Esophagus (tissue), 2 donors: ENCODE results near the gene DCAF4. TPM values are rescaled to one million over a fixed set of nuclear protein-coding genes. Genes with fewer than 3 reads are reported as not detected.

Experiments used
- H3K27ac ChIP-seq, 2 donors: one replicate each; pipeline ENCODE4 v1.5.1; 2013; ENCODE audit warnings: low read depth in 2 of 2, mild to moderate bottlenecking in 2 of 2, inconsistent platforms in 1 of 2, low read length in 1 of 2, moderate library complexity in 1 of 2
- H3K27me3 ChIP-seq, 2 donors: one replicate each; pipeline ENCODE4 v1.6.1; 2013; ENCODE audit warnings: low read length in 2 of 2, control low read depth in 1 of 2, mild to moderate bottlenecking in 1 of 2; ENCODE audit not compliant: insufficient read depth in 2 of 2, control insufficient read depth in 1 of 2
- H3K36me3 ChIP-seq, 2 donors: one replicate each; pipeline ENCODE4 v1.6.1; 2013; ENCODE audit warnings: low read length in 1 of 2; ENCODE audit not compliant: control insufficient read depth in 2 of 2, insufficient read depth in 2 of 2
- H3K4me1 ChIP-seq, 2 donors: one replicate each; pipeline ENCODE4 v1.6.1; 2013; ENCODE audit warnings: low read length in 1 of 2; ENCODE audit not compliant: control insufficient read depth in 2 of 2, insufficient read depth in 2 of 2
- H3K4me3 ChIP-seq, 2 donors: one replicate each; pipeline ENCODE4 v1.5.1; 2013; ENCODE audit warnings: low read length in 2 of 2, mild to moderate bottlenecking in 2 of 2, low read depth in 1 of 2, moderate library complexity in 1 of 2
- H3K9me3 ChIP-seq, 2 donors: one replicate each; pipeline ENCODE4 v1.6.1; 2013; ENCODE audit warnings: mild to moderate bottlenecking in 2 of 2, low read depth in 1 of 2, low read length in 1 of 2, moderate library complexity in 1 of 2; ENCODE audit not compliant: control insufficient read depth in 2 of 2, insufficient read depth in 1 of 2
- WGBS, 2 donors: extraction: QIAGEN DNeasy Blood & Tissue Kit; methylation state at CpG; one replicate each; pipeline ENCODE4 v1.1.7; 2013; 5-methylcytosine and 5-hydroxymethylcytosine counted together
- polyA plus RNA-seq, 2 donors: library from polyadenylated mRNA; stranded (reverse); fragments of 200-250 nt; gene quantifications; one replicate each; pipeline ENCODE4 v1.2.3, GENCODE V29; 2013
- donor health status: healthy with polysubstance abuse.
- donor health status: Bipolar disorder and iron deficiency.

DCAF4 gene
- polyA plus RNA-seq, 2 donors, result 5.6 to 7.5 TPM

- no peaks in the 10 kb centered on the region for H3K4me1 ChIP-seq
- peaks cover 18 to 50% of the 10 kb centered on the region in 2 donors for H3K36me3 ChIP-seq
- 92 to 93% methylated on average over 12 of the region's 12 CpGs for WGBS, 2 donors
- H3K27me3 ChIP-seq, result no peaks in the 10 kb centered on the region
- no peak overlapping the region for H3K4me3 ChIP-seq
- no peaks in the 10 kb centered on the region for H3K9me3 ChIP-seq
- no peak overlapping the region for H3K27ac ChIP-seq
Observed at GRCh38 chr14:72974661-72975060, 48.4 kb downstream of the DCAF4 start.

DNA sequence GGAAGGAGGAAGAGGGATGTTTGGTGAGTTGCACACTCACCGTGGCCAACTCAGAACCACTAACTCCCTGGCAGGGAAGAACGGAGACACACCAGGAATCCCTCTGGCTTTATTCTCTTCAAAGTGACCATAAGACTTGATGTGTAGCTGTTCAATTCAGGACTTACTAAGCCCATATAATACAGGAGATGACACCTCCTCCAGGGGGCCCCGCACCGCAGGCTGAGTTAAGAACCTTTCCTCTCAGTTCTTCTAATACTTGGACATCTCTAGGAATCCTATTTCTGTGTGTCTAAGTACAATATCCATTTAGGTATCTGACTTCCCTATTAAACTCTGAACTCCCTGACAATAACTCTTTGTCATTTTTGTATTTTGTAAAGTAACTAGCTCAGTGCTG is 49.5 kb downstream of the DCAF4 start:
- Histone ChIP-seq H3K4me3 (no peak overlapping the region), H3K36me3 (peaks cover 18 to 43% of the 10 kb centered on the region in 2 donors), H3K9me3 (no peaks in the 10 kb centered on the region), H3K27me3 (no peaks in the 10 kb centered on the region), H3K27ac (no peak overlapping the region), H3K4me1 (no peaks in the 10 kb centered on the region)
- 91 to 94% methylated on average over 4 of the region's 4 CpGs for WGBS, 2 donors

- WGBS, 2 donors, result 90% methylated on average over 9 of the region's 9 CpGs
- no peak overlapping the region for H3K4me3 ChIP-seq
- H3K9me3 ChIP-seq, result no peaks in the 10 kb centered on the region
- H3K36me3 ChIP-seq, result peaks cover 14 to 36% of the 10 kb centered on the region in 2 donors
- no peaks in the 10 kb centered on the region for H3K4me1 ChIP-seq
- H3K27me3 ChIP-seq, result no peaks in the 10 kb centered on the region
- H3K27ac ChIP-seq, result no peak overlapping the region
Observed at GRCh38 chr14:72978856-72979255, 52.6 kb downstream of the DCAF4 start.

DNA sequence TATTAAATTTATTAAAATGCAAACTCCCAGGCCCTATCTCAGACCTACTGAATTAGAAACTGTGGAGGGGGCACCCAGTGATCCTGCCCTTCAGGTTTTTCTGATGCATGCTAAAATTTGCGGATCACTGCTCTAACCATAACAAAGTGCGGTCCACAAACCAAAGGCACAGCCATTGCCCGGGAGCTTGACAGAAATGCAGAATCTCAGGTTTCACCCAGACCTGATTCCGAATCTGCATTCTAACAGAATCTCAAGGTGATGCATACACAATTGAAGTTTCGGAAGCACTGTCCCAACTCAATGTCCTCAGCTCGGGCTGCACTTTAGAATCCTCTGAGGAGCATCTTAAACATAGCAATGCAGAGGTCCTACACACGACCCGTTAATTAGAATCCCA is 54.6 kb downstream of the DCAF4 start:
- Histone ChIP-seq H3K4me3 (no peak overlapping the region), H3K36me3 (peaks cover 0 to 19% of the 10 kb centered on the region in 2 donors), H3K27ac (no peak overlapping the region), H3K4me1 (no peaks in the 10 kb centered on the region), H3K27me3 (no peaks in the 10 kb centered on the region), H3K9me3 (no peaks in the 10 kb centered on the region)
- WGBS, 2 donors, result 83 to 87% methylated on average over 8 of the region's 8 CpGs

GRCh38 chr14:72982146-72982708 is 56.0 kb downstream of the DCAF4 start:
- Histone ChIP-seq H3K27ac (no peak overlapping the region), H3K36me3 (peaks cover 3 to 25% of the 10 kb centered on the region in 2 donors), H3K4me3 (no peak overlapping the region), H3K9me3 (no peaks in the 10 kb centered on the region), H3K27me3 (no peaks in the 10 kb centered on the region), H3K4me1 (no peaks in the 10 kb centered on the region)
- 58 to 74% methylated on average over 3 of the region's 3 CpGs for WGBS, 2 donors

- Histone ChIP-seq H3K9me3 (no peaks in the 10 kb centered on the region), H3K4me3 (no peak overlapping the region), H3K36me3 (peaks cover 3 to 14% of the 10 kb centered on the region in 2 donors), H3K27ac (no peak overlapping the region), H3K4me1 (no peaks in the 10 kb centered on the region), H3K27me3 (no peaks in the 10 kb centered on the region)
- 58 to 64% methylated on average over 3 of the region's 3 CpGs for WGBS, 2 donors
Observed at GRCh38 chr14:72986214-72986613, 60.0 kb downstream of the DCAF4 start.

- H3K27ac ChIP-seq, result no peak overlapping the region
- H3K27me3 ChIP-seq, result no peaks in the 10 kb centered on the region
- H3K9me3 ChIP-seq, result no peaks in the 10 kb centered on the region
- peaks cover 3 to 9% of the 10 kb centered on the region in 2 donors for H3K36me3 ChIP-seq
- H3K4me3 ChIP-seq, result no peak overlapping the region
- H3K4me1 ChIP-seq, result no peaks in the 10 kb centered on the region
- WGBS, 2 donors, result 89 to 93% methylated on average over 2 of the region's 2 CpGs
Observed at GRCh38 chr14:72986857-72987256, 60.6 kb downstream of the DCAF4 start.

DNA sequence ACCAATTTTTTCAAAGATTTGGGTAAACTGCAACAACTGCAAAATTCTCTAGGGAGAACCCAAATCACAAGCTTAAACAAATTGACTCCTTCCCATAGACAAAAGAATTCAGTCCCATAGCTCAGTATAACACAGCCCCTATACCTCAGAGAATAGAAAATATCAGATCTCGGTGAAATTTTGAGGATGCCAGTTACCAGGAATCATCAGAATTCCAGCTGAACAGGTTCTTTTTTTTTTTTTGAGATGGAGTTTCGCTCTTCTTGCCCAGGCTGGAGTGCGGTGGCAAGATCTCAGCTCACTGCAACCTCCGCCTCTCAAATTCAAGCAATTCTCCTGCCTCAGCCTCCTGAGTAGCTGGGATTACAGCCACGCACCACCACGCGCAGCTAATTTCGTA is 63.9 kb downstream of the DCAF4 start:
- H3K4me3 ChIP-seq, result no peak overlapping the region
- no peak overlapping the region for H3K27ac ChIP-seq
- WGBS, 2 donors, result 95 to 96% methylated on average over 8 of the region's 8 CpGs
- no peaks in the 10 kb centered on the region for H3K9me3 ChIP-seq
- no peaks in the 10 kb centered on the region for H3K4me1 ChIP-seq
- no peaks in the 10 kb centered on the region for H3K27me3 ChIP-seq
- H3K36me3 ChIP-seq, result peaks cover 8 to 14% of the 10 kb centered on the region in 2 donors

DNA sequence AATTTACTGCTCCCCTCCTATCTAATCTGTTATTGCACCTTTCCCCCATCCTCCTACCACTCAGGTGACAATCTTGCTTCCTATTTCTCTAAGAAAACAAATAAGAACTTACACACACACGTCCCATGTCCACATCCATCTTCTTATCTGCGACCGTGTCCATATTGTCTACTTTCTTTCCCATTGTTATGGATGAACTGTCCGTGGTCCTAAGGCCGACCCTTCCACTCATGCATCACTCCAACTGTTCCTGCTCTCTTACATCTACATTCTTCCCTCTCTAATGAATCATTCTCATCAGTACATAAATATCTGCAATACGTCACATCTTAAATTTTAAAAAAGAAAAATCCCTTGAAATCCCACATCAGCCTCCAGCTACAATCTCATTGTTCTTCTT is 70.7 kb downstream of the DCAF4 start:
- Histone ChIP-seq H3K27me3 (no peaks in the 10 kb centered on the region), H3K36me3 (peaks cover 14 to 17% of the 10 kb centered on the region in 2 donors), H3K27ac (no peak overlapping the region), H3K4me1 (no peaks in the 10 kb centered on the region), H3K4me3 (no peak overlapping the region), H3K9me3 (no peaks in the 10 kb centered on the region)
- WGBS, 2 donors, result 83 to 86% methylated on average over 6 of the region's 6 CpGs

DNA sequence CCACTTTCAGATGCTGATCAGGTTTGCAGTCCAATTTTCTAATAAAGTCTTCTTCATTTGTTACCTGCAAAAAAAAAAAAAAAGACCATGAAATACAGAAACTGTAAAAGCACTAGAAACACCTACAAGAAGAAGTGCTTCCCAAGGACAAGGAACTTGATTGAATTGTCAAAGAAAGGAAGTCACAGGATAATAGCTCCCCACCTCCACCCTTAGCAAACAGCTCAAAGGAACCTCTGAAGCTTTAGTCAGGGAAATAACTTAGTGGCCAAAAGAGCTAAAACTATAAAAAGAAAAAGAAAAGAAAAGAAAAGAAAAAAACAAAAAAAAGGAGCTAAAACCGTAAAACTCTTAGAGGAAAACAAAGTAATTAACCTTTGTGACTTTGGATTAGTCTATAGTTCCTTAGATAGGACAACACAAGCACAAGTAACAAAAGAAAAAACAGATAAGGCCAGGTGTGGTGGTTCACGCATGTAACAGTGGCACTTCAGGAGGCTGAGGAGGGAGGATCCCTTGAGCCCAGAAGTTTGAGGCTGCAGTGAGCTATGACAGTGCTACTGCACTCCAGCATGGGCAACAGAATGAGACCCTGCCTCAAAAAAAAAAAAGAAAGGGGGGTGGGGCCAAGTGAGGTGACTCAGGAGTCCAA is 72.1 kb downstream of the DCAF4 start:
- H3K27me3 ChIP-seq, result no peaks in the 10 kb centered on the region
- WGBS, 2 donors, result 88 to 91% methylated on average over 2 of the region's 2 CpGs
- H3K36me3 ChIP-seq, result peaks cover 6 to 12% of the 10 kb centered on the region in 2 donors
- H3K4me3 ChIP-seq, result no peak overlapping the region
- H3K9me3 ChIP-seq, result no peaks in the 10 kb centered on the region
- H3K27ac ChIP-seq, result no peak overlapping the region
- no peaks in the 10 kb centered on the region for H3K4me1 ChIP-seq
